ENCODE results near the gene ADAMTSL1.

ADAMTSL1 gene

DNA sequence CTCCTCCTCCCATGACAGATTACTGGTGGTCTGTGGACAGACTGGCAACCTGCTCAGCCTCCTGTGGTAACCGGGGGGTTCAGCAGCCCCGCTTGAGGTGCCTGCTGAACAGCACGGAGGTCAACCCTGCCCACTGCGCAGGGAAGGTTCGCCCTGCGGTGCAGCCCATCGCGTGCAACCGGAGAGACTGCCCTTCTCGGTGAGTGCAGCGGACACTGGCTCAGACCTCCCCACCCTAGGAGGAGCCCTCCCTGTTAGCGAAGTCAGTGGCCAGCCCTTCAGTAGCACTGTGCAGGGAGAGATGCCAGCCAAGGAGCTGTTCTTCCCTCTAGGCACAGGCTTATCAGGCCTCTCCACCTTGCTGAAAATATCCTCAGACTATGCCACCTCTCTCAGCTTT lies 415.6 kb downstream of the ADAMTSL1 start:
- in situ Hi-C loops (cut with MboI; ENCODE audit: low sequenced_read_pairs, unreplicated experiment): no loop called here
- TF ChIP-seq, protein P1, sequence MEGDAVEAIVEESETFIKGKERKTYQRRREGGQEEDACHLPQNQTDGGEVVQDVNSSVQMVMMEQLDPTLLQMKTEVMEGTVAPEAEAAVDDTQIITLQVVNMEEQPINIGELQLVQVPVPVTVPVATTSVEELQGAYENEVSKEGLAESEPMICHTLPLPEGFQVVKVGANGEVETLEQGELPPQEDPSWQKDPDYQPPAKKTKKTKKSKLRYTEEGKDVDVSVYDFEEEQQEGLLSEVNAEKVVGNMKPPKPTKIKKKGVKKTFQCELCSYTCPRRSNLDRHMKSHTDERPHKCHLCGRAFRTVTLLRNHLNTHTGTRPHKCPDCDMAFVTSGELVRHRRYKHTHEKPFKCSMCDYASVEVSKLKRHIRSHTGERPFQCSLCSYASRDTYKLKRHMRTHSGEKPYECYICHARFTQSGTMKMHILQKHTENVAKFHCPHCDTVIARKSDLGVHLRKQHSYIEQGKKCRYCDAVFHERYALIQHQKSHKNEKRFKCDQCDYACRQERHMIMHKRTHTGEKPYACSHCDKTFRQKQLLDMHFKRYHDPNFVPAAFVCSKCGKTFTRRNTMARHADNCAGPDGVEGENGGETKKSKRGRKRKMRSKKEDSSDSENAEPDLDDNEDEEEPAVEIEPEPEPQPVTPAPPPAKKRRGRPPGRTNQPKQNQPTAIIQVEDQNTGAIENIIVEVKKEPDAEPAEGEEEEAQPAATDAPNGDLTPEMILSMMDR (IDR thresholded peaks at IDR 0.05; ENCODE audit: borderline replicate concordance, control extremely low read depth, extremely low read depth, insufficient read depth, missing control alignments): no peak

DNA sequence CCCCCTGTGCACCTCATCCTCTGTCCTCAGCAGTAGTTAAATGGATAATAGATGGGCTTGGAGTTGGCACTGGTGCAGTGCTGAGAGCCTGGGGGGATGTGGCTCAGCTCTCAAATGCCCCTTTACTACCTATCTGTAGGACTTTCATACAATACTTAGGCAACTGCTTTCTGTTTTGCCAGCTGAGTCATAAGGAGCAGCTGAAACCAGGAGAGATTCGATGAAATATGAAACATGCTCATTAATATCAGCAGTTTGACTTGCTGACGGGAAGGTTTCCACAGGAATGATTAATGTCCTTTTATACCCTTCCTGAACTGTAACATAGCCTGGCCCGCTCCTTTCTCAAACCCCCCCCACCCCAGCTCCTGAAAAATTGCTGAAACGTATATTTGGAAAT lies 416.4 kb downstream of the ADAMTSL1 start:
- TF ChIP-seq, protein P1 (IDR thresholded peaks at IDR 0.05; ENCODE audit: borderline replicate concordance, control extremely low read depth, extremely low read depth, insufficient read depth, missing control alignments): no peak
- no peak for DNase-seq (ENCODE audit: low spot score)
- in situ Hi-C loops (cut with MboI; ENCODE audit: low sequenced_read_pairs, unreplicated experiment): no loop called here

More for the DNA sequence above, 415.6 kb downstream of the ADAMTSL1 start:
- DNase-seq (ENCODE audit: low spot score): no peak

DNA sequence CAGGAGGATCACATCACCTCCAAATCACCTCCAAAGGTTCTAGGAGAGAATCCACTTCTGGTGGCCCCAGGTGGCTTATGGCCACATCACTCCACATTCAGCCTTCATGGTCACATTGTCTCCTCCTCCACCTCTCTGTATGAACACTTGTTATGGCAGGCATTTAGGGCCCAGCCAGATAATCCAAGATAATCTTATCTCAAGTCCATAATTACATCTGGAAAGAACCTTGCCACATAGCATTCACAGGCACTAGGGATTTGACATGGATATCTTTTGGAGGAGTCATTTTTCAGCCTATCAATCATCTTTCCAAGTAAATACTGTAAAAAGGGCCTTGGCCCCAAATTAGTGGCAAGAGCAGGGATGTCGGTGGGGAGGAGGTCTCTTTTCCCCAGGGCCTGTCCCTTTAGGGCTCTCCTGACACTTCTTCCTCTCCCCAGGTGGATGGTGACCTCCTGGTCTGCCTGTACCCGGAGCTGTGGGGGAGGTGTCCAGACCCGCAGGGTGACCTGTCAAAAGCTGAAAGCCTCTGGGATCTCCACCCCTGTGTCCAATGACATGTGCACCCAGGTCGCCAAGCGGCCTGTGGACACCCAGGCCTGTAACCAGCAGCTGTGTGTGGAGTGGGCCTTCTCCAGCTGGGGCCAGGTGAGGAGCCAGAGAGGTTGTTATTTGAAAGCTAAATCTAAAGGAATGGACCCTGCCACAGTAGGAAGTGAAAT lies 418.2 kb downstream of the ADAMTSL1 start:
- TF ChIP-seq, protein P1 (IDR thresholded peaks at IDR 0.05; ENCODE audit: borderline replicate concordance, control extremely low read depth, extremely low read depth, insufficient read depth, missing control alignments): no peak
- in situ Hi-C loops (cut with MboI; ENCODE audit: low sequenced_read_pairs, unreplicated experiment): no loop called here
- DNase-seq (ENCODE audit: low spot score): no peak

DNA sequence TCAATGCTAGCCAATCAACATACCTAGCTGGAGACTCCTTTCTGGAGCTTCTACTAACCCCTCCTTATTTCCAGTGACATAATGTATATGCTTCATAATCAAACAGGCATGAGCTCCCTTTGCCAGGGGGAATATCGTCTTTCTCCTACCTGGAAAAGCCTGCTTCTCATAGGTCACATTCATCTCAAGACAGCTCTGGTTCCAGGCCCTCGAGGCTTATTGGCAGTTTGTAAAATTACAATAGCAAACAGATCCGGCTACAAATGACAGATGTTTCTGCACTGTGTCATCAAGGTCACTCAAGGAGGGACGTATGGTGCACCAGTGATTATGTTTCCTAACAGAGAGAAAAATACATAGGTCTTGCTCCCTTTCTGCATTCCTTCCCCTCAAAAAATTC lies 419.1 kb downstream of the ADAMTSL1 start:
- in situ Hi-C loops (cut with MboI; ENCODE audit: low sequenced_read_pairs, unreplicated experiment): no loop called here
- no peak for DNase-seq (ENCODE audit: low spot score)
- TF ChIP-seq, protein P1 (IDR thresholded peaks at IDR 0.05; ENCODE audit: borderline replicate concordance, control extremely low read depth, extremely low read depth, insufficient read depth, missing control alignments): no peak

DNA sequence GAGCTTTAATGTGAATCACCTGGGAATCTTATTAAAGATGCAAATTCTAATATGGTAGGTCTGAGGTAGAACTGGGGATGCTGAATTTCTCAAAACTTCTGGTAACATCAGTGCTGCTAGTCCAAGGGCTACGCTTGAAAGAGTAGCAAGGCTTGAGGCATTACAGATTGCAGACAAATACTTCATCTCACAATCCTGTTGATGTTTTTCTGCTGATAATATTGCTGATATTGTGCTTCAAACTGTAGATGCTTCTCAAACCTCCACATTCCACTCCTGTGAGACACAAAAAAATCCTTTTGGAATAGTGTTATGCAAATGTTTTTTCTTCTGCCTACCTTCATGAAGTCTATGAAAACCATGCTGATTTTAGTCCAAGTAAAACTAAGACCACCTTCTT lies 419.5 kb downstream of the ADAMTSL1 start:
- in situ Hi-C loops (cut with MboI; ENCODE audit: low sequenced_read_pairs, unreplicated experiment): no loop called here
- no peak for DNase-seq (ENCODE audit: low spot score)
- TF ChIP-seq, protein P1 (IDR thresholded peaks at IDR 0.05; ENCODE audit: borderline replicate concordance, control extremely low read depth, extremely low read depth, insufficient read depth, missing control alignments): no peak

DNA sequence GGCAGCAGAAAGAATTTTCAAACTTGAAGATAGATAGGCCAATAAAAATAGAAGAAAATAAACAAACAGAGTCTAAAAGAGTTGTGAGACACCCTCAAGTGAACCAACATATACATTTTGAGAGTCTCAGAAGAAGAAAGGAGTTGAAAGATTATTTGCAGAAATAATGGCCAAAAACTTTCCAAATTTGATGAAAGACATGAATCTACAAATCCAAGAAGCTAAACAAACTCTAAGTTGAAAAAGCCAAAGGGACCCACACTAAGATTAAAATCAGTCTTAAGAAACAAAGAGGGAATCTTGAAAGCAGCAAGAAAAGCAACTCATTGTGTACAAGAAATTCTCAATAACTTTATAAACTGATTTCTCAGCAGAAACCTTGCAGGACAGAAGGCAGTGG lies 422.1 kb downstream of the ADAMTSL1 start:
- DNase-seq (ENCODE audit: low spot score): no peak
- in situ Hi-C loops (cut with MboI; ENCODE audit: low sequenced_read_pairs, unreplicated experiment): no loop called here
- TF ChIP-seq, protein P1 (IDR thresholded peaks at IDR 0.05; ENCODE audit: borderline replicate concordance, control extremely low read depth, extremely low read depth, insufficient read depth, missing control alignments): no peak
